K562 (cell line): Measurements from ENCODE around the gene P4HB. TPM values are rescaled to one million over a fixed set of nuclear protein-coding genes. Genes with fewer than 3 reads are reported as not detected.

Experiments used
- E2F8 ChIP-seq: fragments of 450-650 bp; IDR thresholded peaks from 2 replicates; pipeline ENCODE4 v1.7.1; 2018; ENCODE audit warnings: mild to moderate bottlenecking, low read depth; ENCODE audit not compliant: partially characterized antibody
- MGA ChIP-seq: fragments of 450-650 bp; IDR thresholded peaks from 2 replicates; pipeline ENCODE4 v1.6.1; 2016; ENCODE audit warnings: mild to moderate bottlenecking, moderate library complexity
- RBM22 ChIP-seq: fragments of 200-400 bp; formaldehyde crosslinking; IDR thresholded peaks from 2 replicates; pipeline ENCODE4 v1.6.1; 2018; ENCODE audit warnings: low read length, low read depth; ENCODE audit not compliant: poor library complexity, severe bottlenecking
- RFX1 ChIP-seq: fragments of 450-650 bp; IDR thresholded peaks from 2 replicates; pipeline ENCODE4 v1.6.1; 2016; ENCODE audit warnings: mild to moderate bottlenecking, moderate library complexity
- ZNF277 ChIP-seq: fragments of 250-450 bp; sonication (Bioruptor Pico); IDR thresholded peaks from 2 replicates; pipeline ENCODE4 v1.8.0; 2022; ENCODE audit warnings: inconsistent platforms, mild to moderate bottlenecking, moderate library complexity, borderline replicate concordance
- polyA plus RNA-seq, 8 experiments: library from polyadenylated mRNA; depleted of rRNA in 4 of 8; stranded (reverse) in 5 of 8; unstranded in 3 of 8; fragments of >200 nt; fragmentation: Nextera tagmentation in 2 of 8; fragmentation: Illumina TruSeq in 1 of 8; extraction: Ambion mirVana in 2 of 8; extraction: Trizol in 1 of 8; gene quantifications; 2 replicates each; pipeline versions ENCODE4 v1.2.1 to v1.2.3, GENCODE V29; 2011 to 2014; ENCODE audit warnings: inconsistent platforms in 1 of 8, missing spikeins in 1 of 8
- total RNA-seq, 7 experiments: library from RNA; depleted of rRNA in 6 of 7; stranded (reverse); fragments of >200 nt in 6 of 7; fragmentation: Illumina TruSeq in 2 of 7; extraction: Trizol in 2 of 7; gene quantifications; 2 replicates each; pipeline versions ENCODE4 v1.2.1 to v1.2.3, GENCODE V29; 2011 to 2021; ENCODE audit warnings: low replicate concordance in 1 of 7

The P4HB gene
- total and polyA plus RNA-seq, 9 of the 15 experiments (the other 6 are each of a cell fraction or from before 2014, with no cell fraction given), result 4.4 to 645 (median 325) TPM

- TF ChIP-seq MGA (no peak), RFX1 (no peak), E2F8 (no peak), ZNF277 (CRISPR knock-in tag) (no peak), RBM22 (no peak)
Observed at GRCh38 chr17:81805707-81806460, 54.5 kb downstream of the P4HB start (continued).
